ENCODE measurements around the gene KCNQ4.

KCNQ4 gene

GRCh38 chr1:40839943-40840335, 56.4 kb downstream of the KCNQ4 start:
- ATAC-seq (no peak), DNase-seq (no peak)
- Mint-ChIP-seq H3K4me1 (peaks cover 16% of the 10 kb centered on the region), H3K9me3 (no peaks in the 10 kb centered on the region), H3K27me3 (no peaks in the 10 kb centered on the region), H3K36me3 (ENCODE audit: low read depth) (no peaks in the 10 kb centered on the region), H3K4me3 (no peak overlapping the region), H3K27ac (no peak overlapping the region)

- Mint-ChIP-seq H3K36me3 (ENCODE audit: low read depth) (no peaks in the 10 kb centered on the region), H3K27ac (no peak overlapping the region), H3K4me3 (no peak overlapping the region), H3K4me1 (peaks cover 23% of the 10 kb centered on the region), H3K9me3 (no peaks in the 10 kb centered on the region), H3K27me3 (no peaks in the 10 kb centered on the region)
- ATAC-seq (no peak), DNase-seq (no peak)
These were observed 57.1 kb downstream of the KCNQ4 start for GRCh38 chr1:40840526-40841323.

- Mint-ChIP-seq H3K36me3 (ENCODE audit: low read depth) (no peaks in the 10 kb centered on the region), H3K27ac (no peak overlapping the region), H3K4me3 (no peak overlapping the region), H3K27me3 (no peaks in the 10 kb centered on the region), H3K4me1 (peaks cover 24% of the 10 kb centered on the region), H3K9me3 (no peaks in the 10 kb centered on the region)
- DNase-seq = no peak
- no peak for ATAC-seq
These were observed 58.0 kb downstream of the KCNQ4 start for GRCh38 chr1:40841602-40842001.

GRCh38 chr1:40842207-40842606, 58.6 kb downstream of the KCNQ4 start:
- no peaks in the 10 kb centered on the region for H3K36me3 Mint-ChIP-seq (ENCODE audit: low read depth)
- DNase-seq (no peak), ATAC-seq (no peak)
- H3K27me3 Mint-ChIP-seq = no peaks in the 10 kb centered on the region
- H3K4me1 Mint-ChIP-seq = peaks cover 24% of the 10 kb centered on the region
- H3K9me3 Mint-ChIP-seq = no peaks in the 10 kb centered on the region
- no peak overlapping the region for H3K27ac Mint-ChIP-seq
- H3K4me3 Mint-ChIP-seq = no peak overlapping the region

GRCh38 chr1:40842691-40843090, 59.1 kb downstream of the KCNQ4 start:
- Mint-ChIP-seq H3K36me3 (ENCODE audit: low read depth) (no peaks in the 10 kb centered on the region), H3K4me1 (peaks cover 24% of the 10 kb centered on the region), H3K27ac (no peak overlapping the region), H3K9me3 (no peaks in the 10 kb centered on the region), H3K27me3 (no peaks in the 10 kb centered on the region), H3K4me3 (no peak overlapping the region)
- ATAC-seq (no peak), DNase-seq (no peak)

- H3K27ac Mint-ChIP-seq = no peak overlapping the region
- H3K4me1 Mint-ChIP-seq = peaks cover 23% of the 10 kb centered on the region
- no peak for ATAC-seq
- DNase-seq = no peak
- H3K36me3 Mint-ChIP-seq (ENCODE audit: low read depth) = no peaks in the 10 kb centered on the region
- no peaks in the 10 kb centered on the region for H3K27me3 Mint-ChIP-seq
- no peak overlapping the region for H3K4me3 Mint-ChIP-seq
- H3K9me3 Mint-ChIP-seq = no peaks in the 10 kb centered on the region
These were observed 60.5 kb downstream of the KCNQ4 start for GRCh38 chr1:40844079-40844478.

DNA sequence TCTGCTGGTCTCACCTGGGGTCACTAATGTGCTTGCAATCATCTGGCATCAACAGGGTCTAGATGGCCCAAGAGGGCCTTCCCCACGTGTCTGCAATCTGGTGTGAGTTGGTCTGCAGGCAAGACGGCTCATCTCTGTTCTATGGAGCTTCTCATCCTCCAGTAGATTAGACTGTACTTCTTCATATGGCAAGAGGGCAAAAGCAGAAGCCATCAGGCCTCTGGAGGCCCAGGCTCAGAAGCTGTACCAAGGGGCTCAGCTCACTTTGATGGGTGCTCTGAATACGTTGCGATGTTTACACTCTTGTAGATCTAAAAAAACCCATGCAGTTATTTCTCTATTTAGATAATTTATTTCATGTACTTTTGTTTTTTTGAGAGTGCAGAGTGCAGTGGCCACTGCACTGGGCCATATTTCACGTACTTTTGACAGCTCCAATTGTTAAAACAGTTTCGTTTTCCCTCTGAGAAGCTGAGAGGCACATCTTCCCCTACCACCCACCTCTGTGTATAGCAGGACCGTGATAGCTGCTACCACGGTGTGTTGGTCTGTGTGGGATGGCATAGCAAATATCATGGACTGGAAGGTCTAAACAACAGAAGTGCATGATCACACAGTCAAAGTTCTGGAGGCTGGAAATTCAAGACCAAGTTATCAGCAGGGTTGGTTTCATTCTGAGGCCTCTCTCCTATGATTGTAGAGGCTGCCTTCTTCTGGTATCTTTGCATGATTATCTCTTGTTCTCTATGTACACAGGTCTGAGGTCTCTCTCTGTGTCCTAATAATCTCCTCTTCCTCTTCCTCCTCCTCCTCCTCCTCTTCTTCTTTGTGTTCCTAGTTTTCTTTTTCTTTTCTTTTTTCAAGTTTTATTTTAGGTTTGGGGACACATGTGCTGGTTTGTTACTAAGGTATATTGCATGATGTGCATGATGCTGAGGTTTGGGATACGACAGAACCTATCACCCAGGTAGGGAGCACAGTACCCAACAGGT, 61.6 kb downstream of the KCNQ4 start:
- no peak overlapping the region for H3K4me3 Mint-ChIP-seq
- peaks cover 25% of the 10 kb centered on the region for H3K4me1 Mint-ChIP-seq
- ATAC-seq (peak; percentile 69), DNase-seq (no peak)
- no peak overlapping the region for H3K27ac Mint-ChIP-seq
- H3K36me3 Mint-ChIP-seq (ENCODE audit: low read depth) = no peaks in the 10 kb centered on the region
- H3K27me3 Mint-ChIP-seq = no peaks in the 10 kb centered on the region
- H3K9me3 Mint-ChIP-seq = no peaks in the 10 kb centered on the region

- no peaks in the 10 kb centered on the region for H3K27me3 Mint-ChIP-seq
These were observed 62.3 kb downstream of the KCNQ4 start for GRCh38 chr1:40845895-40846294.

GRCh38 chr1:40847023-40847745, 63.6 kb downstream of the KCNQ4 start:
- peaks cover 16% of the 10 kb centered on the region for H3K4me1 Mint-ChIP-seq
- H3K27ac Mint-ChIP-seq = no peak overlapping the region
- no peaks in the 10 kb centered on the region for H3K27me3 Mint-ChIP-seq
- no peak overlapping the region for H3K4me3 Mint-ChIP-seq
- no peak for DNase-seq
- H3K36me3 Mint-ChIP-seq (ENCODE audit: low read depth) = no peaks in the 10 kb centered on the region
- no peaks in the 10 kb centered on the region for H3K9me3 Mint-ChIP-seq
- ATAC-seq = no peak

More at GRCh38 chr1:40845895-40846294, 62.3 kb downstream of the KCNQ4 start:
- Mint-ChIP-seq H3K27ac (no peak overlapping the region), H3K36me3 (ENCODE audit: low read depth) (no peaks in the 10 kb centered on the region), H3K4me1 (peaks cover 18% of the 10 kb centered on the region), H3K9me3 (no peaks in the 10 kb centered on the region), H3K4me3 (no peak overlapping the region)
- no peak for ATAC-seq
- DNase-seq = no peak

DNA sequence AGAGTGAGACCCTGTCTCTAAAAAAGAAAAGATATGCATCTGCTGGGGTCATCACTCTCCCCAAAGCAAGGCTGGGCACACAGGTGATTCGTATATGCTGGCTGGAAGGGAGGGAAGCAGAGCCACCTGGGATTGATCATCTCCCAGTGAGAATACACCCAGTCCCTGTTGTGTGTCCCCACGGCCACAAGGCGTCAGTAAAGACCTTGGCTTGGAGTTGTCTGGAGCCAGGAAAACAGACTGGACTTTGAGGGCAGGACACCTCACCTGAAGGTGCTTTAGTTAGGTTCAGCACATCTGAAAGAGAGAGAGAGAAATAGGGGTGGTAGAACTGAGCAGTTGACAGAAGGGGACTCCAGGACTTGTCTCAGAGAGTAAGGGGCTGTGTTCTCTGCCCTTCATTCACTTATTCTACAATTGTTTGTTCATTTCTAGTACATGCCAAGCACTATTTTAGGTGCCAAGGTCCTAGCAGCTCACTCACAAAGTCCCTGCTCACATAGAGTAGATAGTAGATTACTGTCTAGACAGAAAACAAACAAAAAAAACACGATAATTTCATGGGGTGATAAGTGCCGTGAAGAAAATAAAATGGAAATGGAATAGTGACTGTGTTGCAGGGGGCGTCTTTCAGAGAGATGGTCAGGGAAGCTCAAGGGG, 65.1 kb downstream of the KCNQ4 start:
- H3K4me1 Mint-ChIP-seq = peaks cover 16% of the 10 kb centered on the region
- no peaks in the 10 kb centered on the region for H3K9me3 Mint-ChIP-seq
- DNase-seq (peak; percentile 20), ATAC-seq (no peak)
- no peak overlapping the region for H3K4me3 Mint-ChIP-seq
- no peaks in the 10 kb centered on the region for H3K36me3 Mint-ChIP-seq (ENCODE audit: low read depth)
- H3K27me3 Mint-ChIP-seq = no peaks in the 10 kb centered on the region
- H3K27ac Mint-ChIP-seq = no peak overlapping the region

DNA sequence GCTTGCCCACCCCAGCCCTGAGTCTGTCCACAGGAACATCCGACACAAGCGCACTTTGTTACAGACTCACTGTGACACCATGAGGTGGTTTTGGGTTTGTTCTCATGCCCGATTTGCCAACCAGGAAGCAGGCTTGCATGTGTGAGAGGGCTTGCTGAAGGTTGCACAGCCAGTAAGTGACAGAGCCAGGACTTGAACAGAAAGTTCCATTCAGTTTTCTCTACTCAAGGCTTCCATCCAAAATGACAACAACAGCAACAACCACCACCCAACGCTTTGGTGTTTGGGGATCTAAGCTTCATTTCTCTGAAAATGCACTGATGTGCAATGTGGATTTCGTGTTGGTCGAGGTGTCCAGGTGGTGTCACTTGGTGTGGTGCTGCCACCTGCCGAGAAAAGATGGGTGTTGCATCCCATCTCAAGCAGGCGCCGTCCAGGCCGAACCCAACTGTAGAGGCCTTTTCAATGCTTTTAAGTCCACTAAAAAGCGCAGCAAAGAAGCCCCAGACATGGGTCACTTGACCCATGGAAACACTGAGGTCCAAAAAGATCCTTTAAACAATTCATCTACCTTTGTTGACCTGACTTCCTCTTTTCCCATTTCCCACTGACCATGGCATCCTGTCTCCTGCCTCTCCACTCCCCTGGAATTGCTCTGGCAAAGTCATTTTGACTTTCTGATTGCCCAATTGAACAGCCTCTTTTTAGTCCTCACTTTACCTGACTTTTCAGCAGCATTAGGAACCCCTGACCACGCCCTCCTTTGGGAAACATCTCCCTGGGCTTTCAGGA, 66.4 kb downstream of the KCNQ4 start:
- Mint-ChIP-seq H3K9me3 (no peaks in the 10 kb centered on the region), H3K36me3 (ENCODE audit: low read depth) (no peaks in the 10 kb centered on the region), H3K27me3 (no peaks in the 10 kb centered on the region), H3K4me3 (no peak overlapping the region), H3K27ac (no peak overlapping the region), H3K4me1 (peaks cover 13% of the 10 kb centered on the region)
- DNase-seq = peak; percentile 76
- peak; percentile 88 for ATAC-seq

- Mint-ChIP-seq H3K27ac (no peak overlapping the region), H3K36me3 (ENCODE audit: low read depth) (no peaks in the 10 kb centered on the region), H3K4me3 (no peak overlapping the region), H3K27me3 (no peaks in the 10 kb centered on the region), H3K9me3 (no peaks in the 10 kb centered on the region), H3K4me1 (peaks cover 5% of the 10 kb centered on the region)
- ATAC-seq (no peak), DNase-seq (no peak)
These were observed 68.1 kb downstream of the KCNQ4 start for GRCh38 chr1:40851643-40852042.

- ATAC-seq (no peak), DNase-seq (no peak)
- Mint-ChIP-seq H3K27ac (no peak overlapping the region), H3K9me3 (no peaks in the 10 kb centered on the region), H3K27me3 (no peaks in the 10 kb centered on the region), H3K4me3 (no peak overlapping the region), H3K4me1 (peaks cover 5% of the 10 kb centered on the region), H3K36me3 (ENCODE audit: low read depth) (no peaks in the 10 kb centered on the region)
These were observed 69.7 kb downstream of the KCNQ4 start for GRCh38 chr1:40853113-40853884.
